ENCODE results near the gene JARID2.

Gene JARID2

GRCh38 chr6:15335385-15335784 lies 89.5 kb downstream of the JARID2 start:
- DNase-seq (ENCODE audit: low spot score), result no peak

DNA sequence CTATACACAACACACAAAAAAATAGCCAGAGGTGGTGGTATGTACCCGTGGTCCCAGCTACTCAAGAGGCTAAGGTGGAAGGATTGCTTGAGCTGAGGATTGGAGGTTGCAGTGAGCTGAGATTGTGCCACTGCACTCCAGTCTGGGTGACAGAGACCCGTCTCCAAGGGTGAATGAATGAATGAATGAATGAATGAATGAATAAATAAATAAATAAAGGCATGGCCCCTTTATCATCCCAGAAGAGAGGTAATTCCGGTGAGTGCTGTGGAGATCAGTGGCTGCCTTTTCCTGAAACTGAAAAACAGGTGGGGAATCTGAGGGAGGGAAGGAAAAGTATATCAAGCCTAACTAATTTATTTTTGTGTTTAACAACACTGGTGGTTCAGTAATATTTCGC lies 90.0 kb downstream of the JARID2 start:
- no peak for DNase-seq (ENCODE audit: low spot score)

DNA sequence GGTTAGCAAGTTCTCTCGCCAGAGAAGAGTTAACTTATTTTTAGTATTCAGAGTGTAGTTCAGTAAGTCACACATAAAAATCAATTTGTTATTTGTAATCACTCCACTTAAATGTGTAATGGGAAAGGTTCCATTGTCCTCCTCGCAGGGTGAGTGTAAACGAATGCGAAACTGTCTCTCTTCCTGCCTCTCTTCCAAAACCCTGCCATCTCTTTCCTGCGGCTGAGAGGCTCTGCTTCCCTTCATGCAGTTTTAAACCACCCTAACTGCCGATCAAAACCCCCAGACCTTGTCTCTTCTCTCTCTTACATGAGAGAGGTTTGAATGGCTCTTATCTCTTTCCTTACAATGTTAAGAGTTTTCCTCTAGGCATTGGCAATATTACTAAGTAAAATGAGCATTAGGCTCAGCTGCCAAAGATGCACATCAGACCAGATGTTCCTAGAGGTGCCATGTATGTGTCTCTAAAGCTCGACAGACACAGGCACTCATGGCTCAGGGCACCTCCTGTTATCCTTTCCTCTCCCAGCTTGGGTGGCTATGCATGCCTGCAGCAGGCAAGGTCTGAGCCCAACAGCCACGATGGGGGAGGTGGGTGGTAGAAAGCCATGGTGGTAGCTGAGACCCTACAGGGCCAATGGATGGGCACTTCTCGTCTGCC lies 91.2 kb downstream of the JARID2 start:
- no peak for DNase-seq (ENCODE audit: low spot score)

DNA sequence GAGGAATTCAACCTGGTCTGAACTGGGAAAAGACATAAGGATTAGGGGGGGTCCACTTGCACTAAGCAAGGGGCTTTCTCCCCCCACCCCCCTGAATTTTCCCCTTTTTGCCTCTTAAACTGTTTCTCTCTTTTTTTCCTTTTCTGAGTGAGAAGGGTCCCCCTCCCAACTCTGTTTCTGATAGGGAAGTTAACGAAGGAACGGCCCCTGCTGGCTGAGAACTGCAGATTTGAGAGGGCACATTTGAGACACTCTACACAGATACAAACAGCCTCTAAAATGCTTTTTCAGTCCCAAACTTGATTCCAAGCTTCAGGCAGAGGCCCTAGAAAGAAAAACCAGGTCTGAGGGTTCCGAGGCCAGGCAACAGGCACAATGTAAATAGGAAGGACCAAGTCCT lies 91.7 kb downstream of the JARID2 start:
- DNase-seq (ENCODE audit: low spot score), result no peak

GRCh38 chr6:15338476-15338875 lies 92.6 kb downstream of the JARID2 start:
- no peak for DNase-seq (ENCODE audit: low spot score)

GRCh38 chr6:15339081-15339480 lies 93.2 kb downstream of the JARID2 start:
- DNase-seq (ENCODE audit: low spot score), result no peak

DNA sequence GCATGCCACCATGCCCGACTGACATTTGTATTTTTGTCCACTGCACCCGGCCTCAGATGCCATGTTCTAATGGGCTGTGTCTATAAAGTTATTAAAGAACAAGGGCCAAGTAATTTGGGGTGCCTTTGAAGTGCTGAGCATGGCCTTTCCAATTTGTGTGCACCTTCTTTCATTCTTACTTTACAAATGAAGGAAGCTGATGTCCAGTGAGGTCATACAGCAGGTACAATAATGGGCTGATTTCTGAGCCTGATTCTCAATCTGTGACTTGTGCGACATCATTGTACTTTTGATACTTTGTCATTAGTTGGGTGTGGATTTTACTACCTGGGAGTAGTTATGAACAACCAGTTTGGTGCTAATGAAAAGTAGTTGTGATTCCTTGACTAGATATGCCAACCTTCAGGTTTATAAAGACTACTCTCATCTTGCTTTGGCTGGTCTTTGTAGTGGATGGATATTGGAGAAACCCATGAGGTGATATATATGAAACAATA lies 94.3 kb downstream of the JARID2 start:
- no peak for DNase-seq (ENCODE audit: low spot score)

DNA sequence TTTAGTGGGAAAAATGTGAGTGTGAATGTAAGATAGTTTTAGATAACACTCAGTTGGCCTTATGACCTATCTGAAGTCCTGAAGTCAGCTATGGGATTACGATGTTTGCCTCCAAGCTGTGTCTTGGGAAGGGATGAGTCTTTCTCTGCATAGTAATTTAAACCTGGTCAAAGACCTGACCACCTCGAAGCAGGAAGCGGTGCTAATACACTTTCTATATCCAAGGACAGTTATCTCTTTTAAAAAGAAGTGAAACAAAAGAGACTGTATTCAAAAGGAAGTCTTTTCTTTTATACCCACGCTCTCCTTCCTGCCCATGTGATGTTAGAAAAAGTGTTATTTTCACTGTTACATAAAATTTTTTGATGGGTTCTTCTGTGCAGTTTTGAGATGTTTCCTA lies 94.9 kb downstream of the JARID2 start:
- DNase-seq (ENCODE audit: low spot score), result no peak

- DNase-seq (ENCODE audit: low spot score), result no peak
These were observed 95.6 kb downstream of the JARID2 start for GRCh38 chr6:15341311-15342001.

- DNase-seq (ENCODE audit: low spot score), result no peak
These were observed 96.2 kb downstream of the JARID2 start for GRCh38 chr6:15342114-15342513.

- no peak for DNase-seq (ENCODE audit: low spot score)
These were observed 97.8 kb downstream of the JARID2 start for GRCh38 chr6:15343490-15344191.

DNA sequence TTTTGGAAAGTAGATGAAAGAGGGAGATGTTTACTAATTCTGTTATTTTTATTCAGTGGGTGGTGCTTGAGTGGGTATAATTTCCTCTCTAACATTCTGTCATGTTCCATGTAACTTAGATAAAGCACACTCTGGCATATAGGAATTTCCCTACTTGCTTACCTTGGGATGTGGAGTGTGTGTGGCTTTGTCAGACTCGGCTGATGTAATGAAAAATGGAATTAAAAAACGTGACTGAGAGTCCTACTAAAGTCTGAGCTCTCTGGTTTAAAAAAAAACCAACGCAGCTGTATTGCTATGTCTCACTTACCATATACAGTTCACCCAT lies 98.3 kb downstream of the JARID2 start:
- DNase-seq (ENCODE audit: low spot score), result no peak

DNA sequence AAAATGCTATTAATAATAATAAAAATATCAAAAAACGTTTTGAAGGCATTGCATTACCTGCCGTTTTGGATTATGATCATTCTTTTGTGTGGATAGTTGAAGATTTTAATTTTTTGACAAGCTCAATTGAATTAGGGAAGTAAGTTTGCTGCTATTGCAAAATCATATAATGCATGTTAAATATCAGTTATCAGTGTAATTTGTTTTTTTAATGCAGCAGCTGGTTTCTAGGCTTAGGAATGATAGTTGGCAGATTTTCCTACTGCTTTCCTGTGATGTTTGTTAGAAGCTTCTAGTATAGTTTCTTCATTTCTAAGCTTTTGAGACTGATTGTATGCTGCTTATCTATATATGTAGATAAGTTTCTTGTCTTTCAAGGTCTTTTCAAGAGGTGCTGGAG lies 99.0 kb downstream of the JARID2 start:
- DNase-seq (ENCODE audit: low spot score), result no peak

DNA sequence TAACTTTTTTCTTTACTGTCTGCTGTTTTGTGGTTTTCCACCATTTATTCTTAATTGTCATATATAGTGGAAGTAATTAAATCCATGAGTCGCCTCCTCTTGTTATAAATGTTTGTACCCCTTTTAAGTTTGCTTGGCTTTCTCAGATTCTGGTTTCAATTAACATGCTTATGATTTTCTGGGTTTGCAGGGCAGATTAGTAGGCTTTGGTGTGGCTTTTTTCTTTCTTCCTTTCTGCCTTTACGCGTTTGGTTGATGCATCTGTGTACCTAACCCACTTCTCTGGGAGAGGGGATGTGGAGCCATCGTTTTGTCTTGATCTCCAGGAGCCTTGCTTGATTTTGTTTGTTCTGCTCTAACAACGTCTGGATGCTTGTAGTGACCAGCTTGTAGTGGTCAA lies 100.4 kb downstream of the JARID2 start:
- no peak for DNase-seq (ENCODE audit: low spot score)

DNA sequence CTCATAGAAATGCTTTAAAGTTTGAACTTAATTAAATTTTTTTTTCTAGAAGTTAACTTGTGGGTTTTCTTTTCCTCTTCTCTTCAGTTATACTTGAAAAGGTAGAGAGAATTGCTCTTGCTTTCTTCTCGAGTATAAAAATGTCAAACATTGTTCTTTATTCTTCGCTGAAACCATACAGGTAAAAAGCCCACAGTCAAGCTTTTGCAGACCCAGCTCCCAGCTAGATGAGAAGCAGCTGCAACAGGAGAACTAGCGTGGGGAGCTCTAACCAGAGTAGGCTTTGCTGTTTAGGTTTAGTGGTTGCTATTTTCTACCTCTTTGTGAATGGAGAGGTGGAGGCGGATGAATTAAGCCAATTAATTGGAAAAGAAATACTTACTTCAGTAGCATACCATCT lies 102.7 kb downstream of the JARID2 start:
- no peak for DNase-seq (ENCODE audit: low spot score)

GRCh38 chr6:15349379-15349778 lies 103.5 kb downstream of the JARID2 start:
- DNase-seq (ENCODE audit: low spot score), result no peak

DNA sequence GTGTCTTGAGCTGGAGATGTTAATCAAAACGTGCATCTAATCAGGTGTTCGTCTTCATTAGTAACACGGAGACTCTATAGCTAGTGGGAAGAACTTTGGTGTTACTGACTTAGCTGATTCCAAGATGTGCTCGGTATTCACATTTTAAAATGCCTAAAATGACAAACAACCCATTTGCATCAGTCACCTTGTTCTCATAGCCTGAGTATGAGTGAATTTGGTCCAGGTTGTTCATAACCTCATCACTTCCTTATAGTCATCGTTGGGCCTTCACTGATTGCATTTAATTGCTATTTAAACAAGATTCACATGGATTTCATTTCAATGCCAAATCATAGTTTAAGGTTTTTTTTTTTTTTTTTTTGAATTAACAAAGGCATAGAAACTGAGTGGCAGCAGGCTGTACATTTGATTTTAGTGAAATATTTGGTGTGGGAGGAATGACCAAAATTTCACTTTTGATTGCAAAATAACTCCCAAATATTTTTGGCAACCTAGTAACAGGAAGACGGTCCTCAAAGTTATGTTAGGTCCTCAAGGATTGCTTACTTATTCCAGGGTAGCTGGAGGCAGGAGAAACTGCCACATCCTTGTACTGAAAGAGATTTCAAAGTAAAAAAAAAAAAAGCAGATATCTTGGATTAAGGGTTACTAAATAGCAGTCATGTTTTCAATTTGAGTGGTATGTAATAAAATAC lies 104.7 kb downstream of the JARID2 start:
- no peak for DNase-seq (ENCODE audit: low spot score)

DNA sequence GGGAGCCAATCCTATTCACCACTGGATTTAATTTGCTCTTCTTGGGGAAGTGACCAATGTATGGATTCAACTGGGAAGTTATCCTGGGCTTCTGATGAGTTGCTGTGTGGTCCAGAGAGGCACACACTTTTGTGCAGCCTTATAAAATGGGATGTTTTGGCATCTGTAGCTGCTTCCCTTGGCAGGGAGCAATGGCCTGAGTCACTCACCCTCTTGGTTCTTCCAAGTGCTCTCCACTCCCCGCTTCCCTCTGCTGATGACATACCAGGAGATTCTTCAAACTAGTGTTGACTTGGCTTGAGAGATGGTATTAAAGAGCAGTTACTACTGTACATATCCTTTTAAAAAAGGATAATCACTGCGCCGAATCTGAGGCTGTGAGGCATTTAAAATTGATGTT lies 105.8 kb downstream of the JARID2 start:
- peak; percentile 60 for DNase-seq (ENCODE audit: low spot score)

- DNase-seq (ENCODE audit: low spot score), result no peak
These were observed 106.4 kb downstream of the JARID2 start for GRCh38 chr6:15352220-15352619.

DNA sequence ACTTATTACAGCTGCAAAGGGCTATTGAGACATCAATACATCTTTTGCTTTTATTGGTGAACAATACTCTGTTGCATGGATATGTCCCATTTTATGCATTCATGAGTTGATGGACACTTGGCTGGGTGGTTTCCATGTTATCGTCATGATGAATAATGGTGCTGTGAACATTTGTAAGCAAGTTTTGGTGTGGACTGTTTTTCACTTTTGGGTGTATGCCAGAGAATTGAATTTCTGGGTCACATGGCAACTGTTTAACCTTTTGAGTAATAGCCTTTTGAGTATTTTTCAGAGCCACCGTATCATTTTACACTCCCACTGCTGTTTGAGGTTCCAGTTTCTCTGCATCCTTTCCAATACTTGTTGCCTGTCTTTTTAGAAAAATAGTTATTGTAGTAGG lies 107.0 kb downstream of the JARID2 start:
- DNase-seq (ENCODE audit: low spot score), result no peak

DNA sequence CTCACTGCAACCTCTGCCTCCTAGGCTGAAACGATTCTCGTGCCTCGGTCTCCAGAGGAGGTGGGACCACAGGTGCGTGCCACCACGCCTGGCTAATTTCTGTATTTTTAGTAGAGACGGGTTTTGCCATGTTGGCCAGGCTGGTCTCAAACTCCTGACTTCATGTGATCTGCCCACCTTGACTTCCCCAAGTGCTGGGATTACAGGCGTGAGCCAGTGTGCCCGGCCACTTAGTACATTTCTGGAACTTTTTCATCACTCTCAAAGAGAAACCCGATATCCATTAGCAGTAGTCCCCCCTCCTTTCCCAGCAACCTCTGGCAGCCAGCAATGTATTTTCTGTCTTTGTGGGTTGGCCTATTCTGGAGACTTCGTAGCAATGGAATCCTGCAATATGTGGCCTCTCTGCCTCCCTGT lies 109.8 kb downstream of the JARID2 start:
- DNase-seq (ENCODE audit: low spot score), result no peak

- DNase-seq (ENCODE audit: low spot score), result no peak
These were observed 110.3 kb downstream of the JARID2 start for GRCh38 chr6:15356179-15356578.

DNA sequence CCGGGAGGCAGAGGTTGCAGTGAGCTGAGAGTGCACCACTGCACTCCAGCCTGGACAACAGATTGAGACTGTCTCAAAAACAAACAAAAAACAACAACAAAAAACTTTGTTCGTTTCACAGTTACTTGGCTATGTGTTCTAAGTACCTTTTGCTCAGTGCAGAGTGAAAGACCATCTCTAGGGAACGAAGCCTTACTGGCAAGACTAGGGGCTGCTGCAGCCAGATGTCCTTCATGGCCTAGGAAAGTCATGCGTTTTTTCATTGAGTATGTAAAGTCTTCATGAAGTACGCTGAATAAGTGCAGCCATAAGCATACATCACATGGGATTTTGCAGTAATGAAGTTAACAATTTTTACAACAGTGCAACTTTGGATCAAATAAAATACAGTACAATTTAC lies 111.1 kb downstream of the JARID2 start:
- DNase-seq (ENCODE audit: low spot score), result no peak
